ENCODE results near the gene GNB1L.

GNB1L gene

GRCh38 chr22:19760951-19761724, 93.5 kb downstream of the GNB1L start:
- no peak for DNase-seq (ENCODE audit: low read depth in 2 of 2)

GRCh38 chr22:19760058-19760950, 94.4 kb downstream of the GNB1L start, which contains the start of gene TBX1:
TSS of gene TBX1 (plus strand) at chr22:19760778. CDS start at chr22:19760844, 66 bp downstream.
- DNase-seq (ENCODE audit: low read depth in 2 of 2), result no peak

- DNase-seq (ENCODE audit: low read depth in 2 of 2), result no peak
Measured at GRCh38 chr22:19759427-19760057, 95.1 kb downstream of the GNB1L start.

- DNase-seq (ENCODE audit: low read depth in 2 of 2), result no peak
Measured at GRCh38 chr22:19758896-19759426, 95.7 kb downstream of the GNB1L start.

GRCh38 chr22:19757985-19758895, 96.4 kb downstream of the GNB1L start:
- no peak for DNase-seq (ENCODE audit: low read depth in 2 of 2)

- no peak for DNase-seq (ENCODE audit: low read depth in 2 of 2)
Measured at GRCh38 chr22:19757140-19757984, 97.3 kb downstream of the GNB1L start.

GRCh38 chr22:19756288-19757128, 98.2 kb downstream of the GNB1L start:
- DNase-seq (ENCODE audit: low read depth in 2 of 2), result peak; percentile 51 to 55

- DNase-seq (ENCODE audit: low read depth in 2 of 2), result no peak
Measured at GRCh38 chr22:19755722-19756287, 98.9 kb downstream of the GNB1L start.

GRCh38 chr22:19755145-19755710, 99.4 kb downstream of the GNB1L start:
- no peak for DNase-seq (ENCODE audit: low read depth in 2 of 2)

- DNase-seq (ENCODE audit: low read depth in 2 of 2), result no peak
Measured at GRCh38 chr22:19754701-19755144, 100.0 kb downstream of the GNB1L start.

GRCh38 chr22:19753996-19754700, 100.5 kb downstream of the GNB1L start:
- no peak for DNase-seq (ENCODE audit: low read depth in 2 of 2)

GRCh38 chr22:19753090-19753842, 101.4 kb downstream of the GNB1L start:
- DNase-seq (ENCODE audit: low read depth in 2 of 2), result no peak

- no peak for DNase-seq (ENCODE audit: low read depth in 2 of 2)
Measured at GRCh38 chr22:19751497-19752245, 103.0 kb downstream of the GNB1L start.

GRCh38 chr22:19750507-19751490, 103.9 kb downstream of the GNB1L start:
- DNase-seq (ENCODE audit: low read depth in 2 of 2), result no peak

GRCh38 chr22:19749876-19750275, 104.8 kb downstream of the GNB1L start:
- DNase-seq (ENCODE audit: low read depth in 2 of 2), result no peak

Data from stimulated activated CD4-positive, alpha-beta T cell treated with anti-CD3 and anti-CD28 coated beads, Interleukin-4, amount 100 ng/mL, for 48 hours (primary cell).